K562 (cell line): ENCODE data around the gene TRAF3IP1. TPM values are rescaled to one million over a fixed set of nuclear protein-coding genes. Genes with fewer than 3 reads are reported as not detected.
A peak's percentile ranks its signal among the peaks of the same experiment; 100 is the strongest.

Experiments used
- ATAC-seq: fragments of 200-7000 bp; cut with Tn5 transposase; 3 replicates; pipeline ENCODE4 v1.9.1; 2020; ENCODE audit warnings: moderate library complexity
- BruUV-seq: library from RNA; stranded (reverse); fragments of 400-500 nt; replicated peaks from 2 replicates; lab custom pipeline; 2021; lab: Mats Ljungman, UMichigan
- CTCF ChIA-PET: fragments of 300-600 bp; formaldehyde crosslinking; extraction: SDS; loops from one replicate; lab custom pipeline; 2021; ENCODE audit warnings: low intra/inter-chr PET ratio; lab: Yijun Ruan, JAX
- POLR2A ChIA-PET: fragments of 300-600, 350-650 bp; sonication (Branson Sonifier 250); formaldehyde crosslinking; extraction: SDS; loops from one replicate; lab custom pipeline; 2021; ENCODE audit warnings: antibody characterized with exemption, inconsistent platforms; lab: Yijun Ruan, JAX
- DNase-seq, 4 experiments: peaks; one replicate each; pipeline versions ENCODE4 v3.0.0 to v3.0.0-alpha.2; 2011 to 2018; ENCODE audit warnings: low spot score in 3 of 4, mixed read lengths in 3 of 4; ENCODE audit errors: extremely low read depth in 1 of 4
- FAIRE-seq: peaks from 2 replicates; lab custom pipeline; 2011; peaks lifted over from hg19 to GRCh38; lab: Jason Lieb, UNC
- H2AFZ ChIP-seq: 2 replicates; pipeline ENCODE4 v1.6.0; 2011; ENCODE audit warnings: low read depth, low read length, control low read depth, inconsistent platforms
- H3K27ac ChIP-seq: fragments of 200-600 bp; 3 replicates; pipeline ENCODE4 v1.8.0; 2011; ENCODE audit warnings: low read depth, mild to moderate bottlenecking, control low read depth, inconsistent platforms, low read length, moderate library complexity, mixed read lengths; ENCODE audit errors: extremely low read depth
- H3K27me3 ChIP-seq, 2 experiments: fragments of 300-600 bp in 1 of 2; 2 replicates in 1 of 2; 3 replicates in 1 of 2; pipeline versions ENCODE4 v1.6.0 to v1.8.0; 2011; ENCODE audit warnings: inconsistent platforms in 2 of 2, low read length in 2 of 2, mild to moderate bottlenecking in 1 of 2, mixed read lengths in 1 of 2, moderate library complexity in 1 of 2; ENCODE audit not compliant: control insufficient read depth in 2 of 2, insufficient read depth in 2 of 2
- H3K36me3 ChIP-seq: fragments of 300-600 bp; 3 replicates; pipeline ENCODE4 v1.8.0; 2011; ENCODE audit warnings: mild to moderate bottlenecking, low read length, inconsistent platforms; ENCODE audit not compliant: control insufficient read depth, insufficient read depth
- H3K4me1 ChIP-seq, 2 experiments: fragments of 200-600 bp in 1 of 2; replicated peaks in 1 of 2; 2 replicates in 1 of 2; 3 replicates in 1 of 2; pipeline versions ENCODE4 v1.5.1 to v1.8.0; 2011; ENCODE audit warnings: inconsistent platforms in 2 of 2, low read length in 2 of 2, mild to moderate bottlenecking in 1 of 2, mixed read lengths in 1 of 2, moderate library complexity in 1 of 2; ENCODE audit not compliant: control insufficient read depth in 2 of 2, insufficient read depth in 2 of 2
- H3K4me2 ChIP-seq: 2 replicates; pipeline ENCODE4 v1.6.1; 2011; ENCODE audit warnings: low read length, control low read depth, inconsistent platforms, mixed read lengths; ENCODE audit not compliant: insufficient read depth
- H3K4me3 ChIP-seq: fragments of 200-600 bp; sonication (generic), shearing (Covaris generic); 2 replicates; pipeline ENCODE4 v1.5.1; 2016; ENCODE audit warnings: control low read depth, inconsistent platforms
- H3K79me2 ChIP-seq: fragments of 200-600 bp; 3 replicates; pipeline ENCODE4 v1.8.0; 2011; ENCODE audit warnings: low read length, inconsistent platforms; ENCODE audit not compliant: control insufficient read depth, insufficient read depth
- H3K9ac ChIP-seq, 2 experiments: 2 replicates each; pipeline versions ENCODE4 v1.6.0 to v1.6.1; 2011; ENCODE audit warnings: low read depth in 2 of 2, low read length in 2 of 2, control low read depth in 1 of 2, inconsistent platforms in 1 of 2, mild to moderate bottlenecking in 1 of 2, mixed read lengths in 1 of 2; ENCODE audit not compliant: insufficient read depth in 1 of 2
- H3K9me1 ChIP-seq: one replicate; pipeline ENCODE4 v1.6.0; 2011; ENCODE audit warnings: inconsistent platforms, mild to moderate bottlenecking, low read length, moderate library complexity; ENCODE audit not compliant: control insufficient read depth, insufficient read depth
- H3K9me3 ChIP-seq: replicated peaks from 2 replicates; pipeline ENCODE4 v1.5.1; 2011; ENCODE audit warnings: low read depth, low read length, inconsistent platforms; ENCODE audit not compliant: control insufficient read depth, insufficient read depth
- H4K20me1 ChIP-seq: replicated peaks from 2 replicates; pipeline ENCODE4 v1.6.1; 2011; ENCODE audit warnings: low read length, inconsistent platforms, mixed read lengths; ENCODE audit not compliant: control insufficient read depth, insufficient read depth
- CREBBP ChIP-seq: IDR thresholded peaks from one replicate; pipeline ENCODE4 v1.6.1; 2012; ENCODE audit warnings: low read depth, mild to moderate bottlenecking, control low read depth, inconsistent platforms, low read length
- HDAC2 ChIP-seq: fragments of 450-650 bp; IDR thresholded peaks from 2 replicates; pipeline ENCODE4 v1.6.1; 2016; ENCODE audit warnings: mild to moderate bottlenecking
- JUN ChIP-seq, 2 experiments: sonication (generic) in 1 of 2; formaldehyde crosslinking in 1 of 2; IDR thresholded peaks; 2 replicates each; pipeline versions ENCODE4 v1.6.1 to v1.8.0; 2012 to 2022; ENCODE audit warnings: borderline replicate concordance in 2 of 2, mild to moderate bottlenecking in 2 of 2, improper control_type of control experiment in 1 of 2, low read depth in 1 of 2, low read length in 1 of 2, missing genetic modification reagents in 1 of 2
- MEIS2 ChIP-seq: fragments of 450-650 bp; IDR thresholded peaks from 2 replicates; pipeline ENCODE4 v1.6.1; 2014; ENCODE audit warnings: mild to moderate bottlenecking; ENCODE audit not compliant: partially characterized antibody
- NUFIP1 ChIP-seq: fragments of 450-650 bp; IDR thresholded peaks from 2 replicates; pipeline ENCODE4 v1.6.1; 2018; ENCODE audit not compliant: partially characterized antibody
- RBFOX2 ChIP-seq: fragments of 200-400 bp; formaldehyde crosslinking; IDR thresholded peaks from 2 replicates; pipeline ENCODE4 v1.6.1; 2017; ENCODE audit warnings: low read depth, mild to moderate bottlenecking, low read length, moderate library complexity
- RBM34 ChIP-seq: fragments of 200-400 bp; formaldehyde crosslinking; IDR thresholded peaks from 2 replicates; pipeline ENCODE4 v1.6.1; 2018; ENCODE audit warnings: low read length, borderline replicate concordance; ENCODE audit not compliant: insufficient read depth
- SMAD2 ChIP-seq: fragments of 150-350 bp; IDR thresholded peaks from 2 replicates; pipeline ENCODE4 v1.6.1; 2014; ENCODE audit warnings: low read depth, mild to moderate bottlenecking, low read length
- SP2 ChIP-seq: IDR thresholded peaks from 2 replicates; pipeline ENCODE4 v1.6.1; 2011; ENCODE audit warnings: mild to moderate bottlenecking, low read depth, low read length, moderate library complexity; ENCODE audit not compliant: poor library complexity, severe bottlenecking; ENCODE audit errors: extremely low read depth
- ZFP36 ChIP-seq: fragments of 150-350 bp; IDR thresholded peaks from 2 replicates; pipeline ENCODE4 v1.6.1; 2018; ENCODE audit warnings: low read length, low read depth; ENCODE audit not compliant: partially characterized antibody
- ZNF165 ChIP-seq: fragments of 250-450 bp; sonication (Bioruptor Pico); IDR thresholded peaks from 2 replicates; pipeline ENCODE4 v1.4.0; 2020; ENCODE audit warnings: borderline replicate concordance
- ZNF217 ChIP-seq: sonication (generic); formaldehyde crosslinking; IDR thresholded peaks from 2 replicates; pipeline ENCODE4 v1.8.0; 2022; ENCODE audit warnings: mild to moderate bottlenecking, missing genetic modification reagents
- ZNF780A ChIP-seq: fragments of 250-450 bp; sonication (Bioruptor Pico); IDR thresholded peaks from 2 replicates; pipeline ENCODE4 v1.5.0; 2021; ENCODE audit warnings: mild to moderate bottlenecking
- WGBS: fragments of 100-300 bp; shearing (Covaris generic); methylation state at CpG from one replicate; pipeline ENCODE4 v1.1.6; 2016; ENCODE audit warnings: low coverage, mixed read lengths; ENCODE audit not compliant: insufficient coverage; ENCODE audit errors: missing lambda C conversion rate; 5-methylcytosine and 5-hydroxymethylcytosine counted together
- in situ Hi-C: fragments of 300-500 bp; cut with MboI; formaldehyde crosslinking; loops from 4 replicates; pipeline ENCODE4 v1.15.0; 2018; ENCODE audit warnings: inconsistent platforms, mixed read lengths
- intact Hi-C: fragments of 100-400 bp; cut with micrococcal nuclease; formaldehyde crosslinking; loops from 2 replicates; pipeline ENCODE4 v1.14.2; 2022
- polyA plus RNA-seq, 8 experiments: library from polyadenylated mRNA; depleted of rRNA in 4 of 8; stranded (reverse) in 5 of 8; unstranded in 3 of 8; fragments of >200 nt; fragmentation: Nextera tagmentation in 2 of 8; fragmentation: Illumina TruSeq in 1 of 8; extraction: Ambion mirVana in 2 of 8; extraction: Trizol in 1 of 8; gene quantifications; 2 replicates each; pipeline versions ENCODE4 v1.2.1 to v1.2.3, GENCODE V29; 2011 to 2014; ENCODE audit warnings: inconsistent platforms in 1 of 8, missing spikeins in 1 of 8
- total RNA-seq, 7 experiments: library from RNA; depleted of rRNA in 6 of 7; stranded (reverse); fragments of >200 nt in 6 of 7; fragmentation: Illumina TruSeq in 2 of 7; extraction: Trizol in 2 of 7; gene quantifications; 2 replicates each; pipeline versions ENCODE4 v1.2.1 to v1.2.3, GENCODE V29; 2011 to 2021; ENCODE audit warnings: low replicate concordance in 1 of 7

Gene TRAF3IP1
- total and polyA plus RNA-seq, 9 of the 15 experiments (the other 6 are each of a cell fraction or from before 2014, with no cell fraction given), result 1.3 to 7.4 (median 3.4) TPM

GRCh38 chr2:238427435-238428162 lies 107.3 kb downstream of the TRAF3IP1 start:
- POLR2A ChIA-PET, result interaction anchor here (0.8 to 1.2 kb wide), 3 partner anchors 9 to 16 kb away, joined by 3 to 4 read pairs (median 3); no protein-coding TSS in a partner anchor
- BruUV-seq, result no TSS peak

GRCh38 chr2:238428866-238429265 lies 108.5 kb downstream of the TRAF3IP1 start:
- H3K9me1 ChIP-seq, result no peaks in the 10 kb centered on the region
- peaks cover 76% of the 10 kb centered on the region for H3K79me2 ChIP-seq
- CTCF ChIA-PET, result no interaction called here
- intact Hi-C loops, result no loop called here
- H3K36me3 ChIP-seq, result peaks cover 43% of the 10 kb centered on the region
- FAIRE-seq (no peak), ATAC-seq (no peak), DNase-seq (no peak)
- no peak overlapping the region for H3K4me3 ChIP-seq
- H3K9me3 ChIP-seq, result no peaks in the 10 kb centered on the region
- peaks cover 33 to 43% of the 10 kb centered on the region in 2 experiments for H3K4me1 ChIP-seq
- H3K27ac ChIP-seq, result no peak overlapping the region
- POLR2A ChIA-PET, result no interaction called here
- peak overlapping the region in 1 of 2 experiments; percentile 37; a peak in 1 of 4 replicates for H3K9ac ChIP-seq
- in situ Hi-C loops, result no loop called here
- no peaks in the 10 kb centered on the region for H3K27me3 ChIP-seq
- no peak overlapping the region for H2AFZ ChIP-seq
- WGBS, result 72% methylated on average over 5 of the region's 8 CpGs
- no peaks in the 10 kb centered on the region for H4K20me1 ChIP-seq
- BruUV-seq, result no TSS peak
- peak overlapping the region; percentile 96 for H3K4me2 ChIP-seq
- TF ChIP-seq JUN (IDR thresholded peaks at IDR 0.05; ENCODE audit: borderline replicate concordance, low read depth, low read length) (no peak), JUN (CRISPR knock-in tag; IDR thresholded peaks at IDR 0.05; ENCODE audit: borderline replicate concordance) (no peak), CREBBP (no peak), RBM34 (no peak), RBFOX2 (no peak), ZFP36 (no peak), NUFIP1 (no peak), MEIS2 (no peak), ZNF217 (CRISPR knock-in tag) (no peak), ZNF780A (CRISPR knock-in tag) (no peak), ZNF165 (no peak), SP2 (no peak), HDAC2 (no peak)

More at GRCh38 chr2:238427435-238428162, 107.3 kb downstream of the TRAF3IP1 start:
- TF ChIP-seq SMAD2, result no peak
- in situ Hi-C loops (no loop called here), intact Hi-C loops (no loop called here)
- peak; percentile 48 for FAIRE-seq
- Histone ChIP-seq H3K9me3 (no peaks in the 10 kb centered on the region), H3K9me1 (no peaks in the 10 kb centered on the region), H3K27ac (peak overlapping the region; percentile 96), H3K27me3 (no peaks in the 10 kb centered on the region), H3K4me1 (peaks cover 46 to 56% of the 10 kb centered on the region in 2 experiments), H4K20me1 (no peaks in the 10 kb centered on the region), H3K79me2 (peaks cover 64% of the 10 kb centered on the region), H3K4me3 (peak overlapping the region; percentile 73), H2AFZ (peak overlapping the region; percentile 87; the same call in 1 of the 2 replicates), H3K9ac (peak overlapping the region; percentile 91 to 98), H3K4me2 (peak overlapping the region; percentile 96), H3K36me3 (peaks cover 33% of the 10 kb centered on the region)
- CTCF ChIA-PET, result no interaction called here
- peak; percentile 2; the same call in 2 of the 3 replicates for ATAC-seq
- WGBS, result 1% methylated on average over 20 of the region's 20 CpGs
- DNase-seq, result peak in 2 of 4 experiments; percentile 21 to 24
